SK-N-SH (cell line): ENCODE results near the gene CHMP6. TPM values are rescaled to one million over a fixed set of nuclear protein-coding genes. Genes with fewer than 3 reads are reported as not detected.

Experiments
- CTCF ChIA-PET: fragments of 300-600, 350-600 bp; formaldehyde crosslinking; extraction: SDS; loops from one replicate; lab custom pipeline; 2021; lab: Yijun Ruan, JAX
- POLR2A ChIA-PET: fragments of 350-600 bp; sonication (Branson Sonifier 250); formaldehyde crosslinking; extraction: SDS; loops from one replicate; lab custom pipeline; 2020; ENCODE audit warnings: antibody characterized with exemption, inconsistent platforms; lab: Yijun Ruan, JAX
- DNase-seq: peaks from one replicate; pipeline ENCODE4 v3.0.0; 2012
- H2AFZ ChIP-seq: fragments of 200-600 bp; sonication (generic); 2 replicates; pipeline ENCODE4 v1.8.1; 2016; ENCODE audit warnings: antibody characterized with exemption, mild to moderate bottlenecking, low read depth
- H3F3A ChIP-seq: fragments of 200-600 bp; sonication (generic); replicated peaks from 2 replicates; pipeline ENCODE3; 2016; ENCODE audit warnings: antibody characterized with exemption, mild to moderate bottlenecking; ENCODE audit not compliant: insufficient read depth
- H3K27ac ChIP-seq, 2 experiments: fragments of 200-500 bp in 1 of 2; fragments of 200-600 bp in 1 of 2; sonication (Bioruptor generic) in 1 of 2; sonication (generic), shearing (Covaris generic) in 1 of 2; 2 replicates each; pipeline versions ENCODE4 v1.5.1 to v1.6.1; 2014 to 2016; ENCODE audit warnings: low read depth in 2 of 2, inconsistent platforms in 1 of 2, low read length in 1 of 2, mild to moderate bottlenecking in 1 of 2, mixed read lengths in 1 of 2
- H3K27me3 ChIP-seq: fragments of 200-600 bp; sonication (generic), shearing (Covaris generic); 2 replicates; pipeline ENCODE4 v1.6.1; 2016; ENCODE audit warnings: mixed run types; ENCODE audit not compliant: insufficient read depth
- H3K36me3 ChIP-seq, 2 experiments: fragments of 200-500 bp in 1 of 2; fragments of 200-600 bp in 1 of 2; sonication (Bioruptor generic) in 1 of 2; sonication (generic) in 1 of 2; replicated peaks in 1 of 2; 2 replicates each; pipeline versions ENCODE3 to v1.5.1; 2014 to 2016; ENCODE audit warnings: low read length in 1 of 2, mild to moderate bottlenecking in 1 of 2; ENCODE audit not compliant: insufficient read depth in 2 of 2, control insufficient read depth in 1 of 2
- H3K4me1 ChIP-seq, 2 experiments: fragments of 200-500 bp in 1 of 2; fragments of 200-600 bp in 1 of 2; sonication (Bioruptor generic) in 1 of 2; sonication (generic), shearing (Covaris generic) in 1 of 2; 2 replicates each; pipeline versions ENCODE4 v1.5.1 to v1.6.1; 2014 to 2016; ENCODE audit warnings: low read depth in 1 of 2, low read length in 1 of 2, mixed run types in 1 of 2; ENCODE audit not compliant: insufficient read depth in 2 of 2, control insufficient read depth in 1 of 2
- H3K4me2 ChIP-seq: fragments of 200-600 bp; sonication (generic), shearing (Covaris generic); 2 replicates; pipeline ENCODE4 v1.6.1; 2017; ENCODE audit warnings: mixed run types
- H3K4me3 ChIP-seq, 2 experiments: fragments of 200-500 bp in 1 of 2; fragments of 200-600 bp in 1 of 2; sonication (Bioruptor generic) in 1 of 2; sonication (generic), shearing (Covaris generic) in 1 of 2; 2 replicates each; pipeline versions ENCODE4 v1.5.1 to v1.8.1; 2014 to 2016; ENCODE audit warnings: low read depth in 2 of 2, inconsistent platforms in 1 of 2, low read length in 1 of 2, mild to moderate bottlenecking in 1 of 2, mixed read lengths in 1 of 2, moderate library complexity in 1 of 2
- H3K79me2 ChIP-seq: fragments of 200-600 bp; sonication (generic); 2 replicates; pipeline ENCODE4 v1.8.1; 2017; ENCODE audit warnings: mild to moderate bottlenecking; ENCODE audit not compliant: insufficient read depth
- H3K9ac ChIP-seq: fragments of 200-600 bp; sonication (generic); 2 replicates; pipeline ENCODE4 v1.6.1; 2017; ENCODE audit warnings: mixed run types
- H3K9me2 ChIP-seq: fragments of 200-600 bp; sonication (generic); 2 replicates; pipeline ENCODE4 v1.6.1; 2017; ENCODE audit warnings: mixed run types
- H3K9me3 ChIP-seq: fragments of 200-600 bp; sonication (generic); 2 replicates; pipeline ENCODE4 v1.6.1; 2017; ENCODE audit warnings: mixed run types, mild to moderate bottlenecking, moderate library complexity
- H4K20me1 ChIP-seq: fragments of 200-600 bp; sonication (generic); 2 replicates; pipeline ENCODE4 v1.6.1; 2017; ENCODE audit warnings: mild to moderate bottlenecking, mixed run types; ENCODE audit not compliant: insufficient read depth
- ELF1 ChIP-seq: IDR thresholded peaks from 2 replicates; pipeline ENCODE4 v1.4.0; 2012
- FOXJ3 ChIP-seq: sonication (generic); formaldehyde crosslinking; IDR thresholded peaks from 2 replicates; pipeline ENCODE4 v1.5.1; 2020; ENCODE audit warnings: mild to moderate bottlenecking, missing genetic modification reagents
- GABPA ChIP-seq: IDR thresholded peaks from 2 replicates; pipeline ENCODE4 v1.4.0; 2012; ENCODE audit warnings: low read depth, mild to moderate bottlenecking
- JUND ChIP-seq: IDR thresholded peaks from 2 replicates; pipeline ENCODE4 v1.4.0; 2012
- MAX ChIP-seq: IDR thresholded peaks from 2 replicates; pipeline ENCODE4 v1.4.0; 2012; ENCODE audit warnings: low read depth
- MEF2A ChIP-seq: IDR thresholded peaks from 2 replicates; pipeline ENCODE4 v1.4.0; 2012; ENCODE audit warnings: low read depth, borderline replicate concordance
- PBX3 ChIP-seq: IDR thresholded peaks from 2 replicates; pipeline ENCODE4; 2012
- POLR2AphosphoS5 ChIP-seq: IDR thresholded peaks from 2 replicates; pipeline ENCODE4 v1.6.1; 2012; ENCODE audit warnings: low read depth, low read length
- RFX5 ChIP-seq: IDR thresholded peaks from 2 replicates; pipeline ENCODE4 v1.6.1; 2012; ENCODE audit warnings: mild to moderate bottlenecking, improper control_type of control experiment, low read length
- WGBS: methylation state at CpG from one replicate; pipeline ENCODE4 v1.1.6; 2017; ENCODE audit warnings: low lambda C conversion rate; 5-methylcytosine and 5-hydroxymethylcytosine counted together
- polyA plus RNA-seq, 3 experiments: library from polyadenylated mRNA; depleted of rRNA; stranded (reverse); fragments of >200 nt; gene quantifications; 2 replicates each; pipeline ENCODE4 v1.2.3, GENCODE V29; 2012
- TF ChIP-seq, protein P1 (sequence below): fragments of 150-350 bp; IDR thresholded peaks from 2 replicates; pipeline ENCODE4 v1.6.1; 2017; ENCODE audit warnings: antibody characterized with exemption, low read length, low read depth, borderline replicate concordance
- TF ChIP-seq, protein P2 (sequence below): IDR thresholded peaks from 2 replicates; pipeline ENCODE4 v1.4.0; 2012; ENCODE audit warnings: low read depth, borderline replicate concordance
- TF ChIP-seq, protein P3 (sequence below): IDR thresholded peaks from 2 replicates; pipeline ENCODE4 v1.6.1; 2012; ENCODE audit warnings: mild to moderate bottlenecking, low read depth, low read length, moderate library complexity

Gene CHMP6
- polyA plus RNA-seq, 1 of the 3 experiments (the other 2 are of a cell fraction): 44.1 TPM

GRCh38 chr17:80992948-80993624 is 1.4 kb downstream of the CHMP6 start:
- Histone ChIP-seq H3K9me2 (no peaks in the 10 kb centered on the region), H3K4me2 (peak overlapping the region; percentile 100), H3K27ac (no peak overlapping the region), H3K4me1 (peaks cover 10 to 17% of the 10 kb centered on the region in 2 experiments; a peak in 1 of 4 replicates)
- TF ChIP-seq JUND (no peak), RFX5 (no peak), FOXJ3 (CRISPR knock-in tag) (no peak), POLR2AphosphoS5 (no peak), MAX (no peak), MEF2A (no peak), ELF1 (no peak), GABPA (no peak), PBX3 (no peak)
- TF ChIP-seq, protein P1, sequence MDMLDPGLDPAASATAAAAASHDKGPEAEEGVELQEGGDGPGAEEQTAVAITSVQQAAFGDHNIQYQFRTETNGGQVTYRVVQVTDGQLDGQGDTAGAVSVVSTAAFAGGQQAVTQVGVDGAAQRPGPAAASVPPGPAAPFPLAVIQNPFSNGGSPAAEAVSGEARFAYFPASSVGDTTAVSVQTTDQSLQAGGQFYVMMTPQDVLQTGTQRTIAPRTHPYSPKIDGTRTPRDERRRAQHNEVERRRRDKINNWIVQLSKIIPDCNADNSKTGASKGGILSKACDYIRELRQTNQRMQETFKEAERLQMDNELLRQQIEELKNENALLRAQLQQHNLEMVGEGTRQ: no peak
- TF ChIP-seq, protein P2, sequence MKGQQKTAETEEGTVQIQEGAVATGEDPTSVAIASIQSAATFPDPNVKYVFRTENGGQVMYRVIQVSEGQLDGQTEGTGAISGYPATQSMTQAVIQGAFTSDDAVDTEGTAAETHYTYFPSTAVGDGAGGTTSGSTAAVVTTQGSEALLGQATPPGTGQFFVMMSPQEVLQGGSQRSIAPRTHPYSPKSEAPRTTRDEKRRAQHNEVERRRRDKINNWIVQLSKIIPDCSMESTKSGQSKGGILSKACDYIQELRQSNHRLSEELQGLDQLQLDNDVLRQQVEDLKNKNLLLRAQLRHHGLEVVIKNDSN: no peak
- TF ChIP-seq, protein P3, sequence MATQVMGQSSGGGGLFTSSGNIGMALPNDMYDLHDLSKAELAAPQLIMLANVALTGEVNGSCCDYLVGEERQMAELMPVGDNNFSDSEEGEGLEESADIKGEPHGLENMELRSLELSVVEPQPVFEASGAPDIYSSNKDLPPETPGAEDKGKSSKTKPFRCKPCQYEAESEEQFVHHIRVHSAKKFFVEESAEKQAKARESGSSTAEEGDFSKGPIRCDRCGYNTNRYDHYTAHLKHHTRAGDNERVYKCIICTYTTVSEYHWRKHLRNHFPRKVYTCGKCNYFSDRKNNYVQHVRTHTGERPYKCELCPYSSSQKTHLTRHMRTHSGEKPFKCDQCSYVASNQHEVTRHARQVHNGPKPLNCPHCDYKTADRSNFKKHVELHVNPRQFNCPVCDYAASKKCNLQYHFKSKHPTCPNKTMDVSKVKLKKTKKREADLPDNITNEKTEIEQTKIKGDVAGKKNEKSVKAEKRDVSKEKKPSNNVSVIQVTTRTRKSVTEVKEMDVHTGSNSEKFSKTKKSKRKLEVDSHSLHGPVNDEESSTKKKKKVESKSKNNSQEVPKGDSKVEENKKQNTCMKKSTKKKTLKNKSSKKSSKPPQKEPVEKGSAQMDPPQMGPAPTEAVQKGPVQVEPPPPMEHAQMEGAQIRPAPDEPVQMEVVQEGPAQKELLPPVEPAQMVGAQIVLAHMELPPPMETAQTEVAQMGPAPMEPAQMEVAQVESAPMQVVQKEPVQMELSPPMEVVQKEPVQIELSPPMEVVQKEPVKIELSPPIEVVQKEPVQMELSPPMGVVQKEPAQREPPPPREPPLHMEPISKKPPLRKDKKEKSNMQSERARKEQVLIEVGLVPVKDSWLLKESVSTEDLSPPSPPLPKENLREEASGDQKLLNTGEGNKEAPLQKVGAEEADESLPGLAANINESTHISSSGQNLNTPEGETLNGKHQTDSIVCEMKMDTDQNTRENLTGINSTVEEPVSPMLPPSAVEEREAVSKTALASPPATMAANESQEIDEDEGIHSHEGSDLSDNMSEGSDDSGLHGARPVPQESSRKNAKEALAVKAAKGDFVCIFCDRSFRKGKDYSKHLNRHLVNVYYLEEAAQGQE: no peak
- TF ChIP-seq, all 33 proteins: peak for 0
- 0 out of 2 replicates have a peak, but pooled peaks cover 4% of the 10 kb centered on the region for H4K20me1 ChIP-seq
- no peak overlapping the region for H2AFZ ChIP-seq
- peak overlapping the region; percentile 79 to 89; a peak in 3 of 4 replicates for H3K4me3 ChIP-seq
- peak; percentile 37 for DNase-seq
- ChIA-PET CTCF (interaction anchor here (0.7 to 10.6 kb wide), 8 partner anchors 12 to 417 kb away, joined by 3 to 84 read pairs (median 4); no protein-coding TSS in a partner anchor), POLR2A (no interaction called here)
- H3K9me3 ChIP-seq: no peaks in the 10 kb centered on the region
- H3K36me3 ChIP-seq: peaks cover 15 to 29% of the 10 kb centered on the region in 2 experiments
- no peaks in the 10 kb centered on the region for H3K27me3 ChIP-seq
- H3K79me2 ChIP-seq: peaks cover 29% of the 10 kb centered on the region
- H3F3A ChIP-seq: peaks cover 3% of the 10 kb centered on the region
- 65% methylated on average over 18 of the region's 18 CpGs for WGBS
- H3K9ac ChIP-seq: peak overlapping the region; percentile 75
